HepG2 (cell line): ENCODE data around the gene LYZL6. TPM values are rescaled to one million over a fixed set of nuclear protein-coding genes. Genes with fewer than 3 reads are reported as not detected.

Experiments used
- ATAD3A ChIP-seq: sonication (generic); formaldehyde crosslinking; IDR thresholded peaks from 2 replicates; pipeline ENCODE4 v1.4.0; 2020; ENCODE audit warnings: missing genetic modification reagents
- FOXA3 ChIP-seq: IDR thresholded peaks from 2 replicates; pipeline ENCODE4 v1.6.1; 2016; ENCODE audit warnings: missing genetic modification reagents, missing compliant biosample characterization
- HDAC1 ChIP-seq: sonication (generic); formaldehyde crosslinking; IDR thresholded peaks from 2 replicates; pipeline ENCODE4 v1.5.1; 2020; ENCODE audit warnings: mild to moderate bottlenecking, missing genetic modification reagents
- IRF2 ChIP-seq: IDR thresholded peaks from 2 replicates; pipeline ENCODE4 v1.6.1; 2018; ENCODE audit warnings: missing genetic modification reagents, missing compliant biosample characterization
- RELA ChIP-seq: sonication (generic); formaldehyde crosslinking; IDR thresholded peaks from 2 replicates; pipeline ENCODE4 v1.4.0; 2020; ENCODE audit warnings: missing genetic modification reagents
- RNF219 ChIP-seq: sonication (generic); formaldehyde crosslinking; IDR thresholded peaks from 2 replicates; pipeline ENCODE4 v1.5.0; 2020; ENCODE audit warnings: mild to moderate bottlenecking, missing genetic modification reagents
- SIN3B ChIP-seq: fragments of 150-350 bp; IDR thresholded peaks from 2 replicates; pipeline ENCODE4 v1.6.1; 2014; ENCODE audit warnings: low read length
- ZBTB33 ChIP-seq: sonication (generic); formaldehyde crosslinking; IDR thresholded peaks from 2 replicates; pipeline ENCODE4 v1.4.0; 2020; ENCODE audit warnings: missing genetic modification reagents
- ZNF260 ChIP-seq: sonication (generic); formaldehyde crosslinking; IDR thresholded peaks from 2 replicates; pipeline ENCODE4 v1.4.0; 2020; ENCODE audit warnings: missing genetic modification reagents, low read depth, mild to moderate bottlenecking, borderline replicate concordance
- ZNF605 ChIP-seq: sonication (generic); formaldehyde crosslinking; IDR thresholded peaks from 2 replicates; pipeline ENCODE4 v1.8.0; 2022; ENCODE audit warnings: mild to moderate bottlenecking, missing genetic modification reagents
- polyA plus RNA-seq, 8 experiments: library from polyadenylated mRNA; depleted of rRNA in 3 of 8; stranded (reverse) in 7 of 8; unstranded in 1 of 8; fragments of >200 nt; fragmentation: Illumina TruSeq in 4 of 8; extraction: Trizol in 4 of 8; gene quantifications; 2 replicates each; pipeline versions ENCODE4 v1.2.1 to v1.2.3, GENCODE V29; 2011 to 2016; ENCODE audit warnings: low read depth in 4 of 8, missing spikeins in 1 of 8, mixed read lengths in 1 of 8; ENCODE audit not compliant: insufficient read depth in 1 of 8
- total RNA-seq, 5 experiments: library from RNA; depleted of rRNA; stranded (reverse); fragments of >200 nt; fragmentation: Illumina TruSeq; extraction: Trizol; gene quantifications; 2 replicates each; pipeline ENCODE4 v1.2.3, GENCODE V29; 2016; ENCODE audit warnings: low read depth in 1 of 5
- TF ChIP-seq, protein P1 (sequence below): sonication (generic); formaldehyde crosslinking; IDR thresholded peaks from 2 replicates; pipeline ENCODE4 v1.4.0; 2020; ENCODE audit warnings: missing genetic modification reagents
- TF ChIP-seq, protein P2 (sequence below): IDR thresholded peaks from 2 replicates; pipeline ENCODE4 v1.6.1; 2016; ENCODE audit warnings: low read depth, borderline replicate concordance
- TF ChIP-seq, protein P3 (sequence below): sonication (generic); formaldehyde crosslinking; IDR thresholded peaks from 2 replicates; pipeline ENCODE4 v1.4.0; 2020; ENCODE audit warnings: missing genetic modification reagents

LYZL6 gene
- total and polyA plus RNA-seq, 2 of the 13 experiments (the other 11 are each of a cell fraction or from before 2014, with no cell fraction given) = not detected

GRCh38 chr17:35973333-35974260 lies 30.1 kb upstream of the LYZL6 start (continued):
- TF ChIP-seq ZBTB33 (peak; percentile 64; the same call in 1 of the 2 replicates), RNF219 (CRISPR knock-in tag) (0 out of 2 replicates have a peak, but pooled peaks have one; percentile 77), ZNF260 (no peak), RELA (CRISPR knock-in tag) (no peak), HDAC1 (CRISPR knock-in tag) (peak; percentile 97), FOXA3 (peak; percentile 97), ATAD3A (CRISPR knock-in tag) (no peak), IRF2 (CRISPR knock-in tag) (peak; percentile 94), SIN3B (peak; percentile 23; the same call in 1 of the 2 replicates), ZNF605 (CRISPR knock-in tag) (peak; percentile 66)
- TF ChIP-seq, protein P1, sequence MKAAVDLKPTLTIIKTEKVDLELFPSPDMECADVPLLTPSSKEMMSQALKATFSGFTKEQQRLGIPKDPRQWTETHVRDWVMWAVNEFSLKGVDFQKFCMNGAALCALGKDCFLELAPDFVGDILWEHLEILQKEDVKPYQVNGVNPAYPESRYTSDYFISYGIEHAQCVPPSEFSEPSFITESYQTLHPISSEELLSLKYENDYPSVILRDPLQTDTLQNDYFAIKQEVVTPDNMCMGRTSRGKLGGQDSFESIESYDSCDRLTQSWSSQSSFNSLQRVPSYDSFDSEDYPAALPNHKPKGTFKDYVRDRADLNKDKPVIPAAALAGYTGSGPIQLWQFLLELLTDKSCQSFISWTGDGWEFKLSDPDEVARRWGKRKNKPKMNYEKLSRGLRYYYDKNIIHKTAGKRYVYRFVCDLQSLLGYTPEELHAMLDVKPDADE (CRISPR knock-in tag) = no peak
- TF ChIP-seq, protein P2, sequence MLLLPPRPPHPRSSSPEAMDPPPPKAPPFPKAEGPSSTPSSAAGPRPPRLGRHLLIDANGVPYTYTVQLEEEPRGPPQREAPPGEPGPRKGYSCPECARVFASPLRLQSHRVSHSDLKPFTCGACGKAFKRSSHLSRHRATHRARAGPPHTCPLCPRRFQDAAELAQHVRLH (CRISPR knock-in tag) = peak; percentile 80; the same call in 1 of the 2 replicates
- TF ChIP-seq, protein P3, sequence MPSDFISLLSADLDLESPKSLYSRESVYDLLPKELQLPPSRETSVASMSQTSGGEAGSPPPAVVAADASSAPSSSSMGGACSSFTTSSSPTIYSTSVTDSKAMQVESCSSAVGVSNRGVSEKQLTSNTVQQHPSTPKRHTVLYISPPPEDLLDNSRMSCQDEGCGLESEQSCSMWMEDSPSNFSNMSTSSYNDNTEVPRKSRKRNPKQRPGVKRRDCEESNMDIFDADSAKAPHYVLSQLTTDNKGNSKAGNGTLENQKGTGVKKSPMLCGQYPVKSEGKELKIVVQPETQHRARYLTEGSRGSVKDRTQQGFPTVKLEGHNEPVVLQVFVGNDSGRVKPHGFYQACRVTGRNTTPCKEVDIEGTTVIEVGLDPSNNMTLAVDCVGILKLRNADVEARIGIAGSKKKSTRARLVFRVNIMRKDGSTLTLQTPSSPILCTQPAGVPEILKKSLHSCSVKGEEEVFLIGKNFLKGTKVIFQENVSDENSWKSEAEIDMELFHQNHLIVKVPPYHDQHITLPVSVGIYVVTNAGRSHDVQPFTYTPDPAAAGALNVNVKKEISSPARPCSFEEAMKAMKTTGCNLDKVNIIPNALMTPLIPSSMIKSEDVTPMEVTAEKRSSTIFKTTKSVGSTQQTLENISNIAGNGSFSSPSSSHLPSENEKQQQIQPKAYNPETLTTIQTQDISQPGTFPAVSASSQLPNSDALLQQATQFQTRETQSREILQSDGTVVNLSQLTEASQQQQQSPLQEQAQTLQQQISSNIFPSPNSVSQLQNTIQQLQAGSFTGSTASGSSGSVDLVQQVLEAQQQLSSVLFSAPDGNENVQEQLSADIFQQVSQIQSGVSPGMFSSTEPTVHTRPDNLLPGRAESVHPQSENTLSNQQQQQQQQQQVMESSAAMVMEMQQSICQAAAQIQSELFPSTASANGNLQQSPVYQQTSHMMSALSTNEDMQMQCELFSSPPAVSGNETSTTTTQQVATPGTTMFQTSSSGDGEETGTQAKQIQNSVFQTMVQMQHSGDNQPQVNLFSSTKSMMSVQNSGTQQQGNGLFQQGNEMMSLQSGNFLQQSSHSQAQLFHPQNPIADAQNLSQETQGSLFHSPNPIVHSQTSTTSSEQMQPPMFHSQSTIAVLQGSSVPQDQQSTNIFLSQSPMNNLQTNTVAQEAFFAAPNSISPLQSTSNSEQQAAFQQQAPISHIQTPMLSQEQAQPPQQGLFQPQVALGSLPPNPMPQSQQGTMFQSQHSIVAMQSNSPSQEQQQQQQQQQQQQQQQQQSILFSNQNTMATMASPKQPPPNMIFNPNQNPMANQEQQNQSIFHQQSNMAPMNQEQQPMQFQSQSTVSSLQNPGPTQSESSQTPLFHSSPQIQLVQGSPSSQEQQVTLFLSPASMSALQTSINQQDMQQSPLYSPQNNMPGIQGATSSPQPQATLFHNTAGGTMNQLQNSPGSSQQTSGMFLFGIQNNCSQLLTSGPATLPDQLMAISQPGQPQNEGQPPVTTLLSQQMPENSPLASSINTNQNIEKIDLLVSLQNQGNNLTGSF = no peak
